Epithelial cell of esophagus (primary cell): Measurements from ENCODE around the gene RPL10.

Experiments used
- DNase-seq: peaks from one replicate; pipeline ENCODE4 v3.0.0; 2010; ENCODE audit warnings: low read depth
- H3K4me3 ChIP-seq: 2 replicates; pipeline ENCODE4 v1.5.1; 2011; ENCODE audit warnings: mild to moderate bottlenecking, low read length, control low read depth
- TF ChIP-seq, protein P1 (sequence below): IDR thresholded peaks from 2 replicates; pipeline ENCODE4 v1.5.1; 2011; ENCODE audit warnings: low read depth, mild to moderate bottlenecking, low read length, control low read depth, inconsistent platforms; ENCODE audit not compliant: insufficient read depth; ENCODE audit errors: missing control alignments

The RPL10 gene

DNA sequence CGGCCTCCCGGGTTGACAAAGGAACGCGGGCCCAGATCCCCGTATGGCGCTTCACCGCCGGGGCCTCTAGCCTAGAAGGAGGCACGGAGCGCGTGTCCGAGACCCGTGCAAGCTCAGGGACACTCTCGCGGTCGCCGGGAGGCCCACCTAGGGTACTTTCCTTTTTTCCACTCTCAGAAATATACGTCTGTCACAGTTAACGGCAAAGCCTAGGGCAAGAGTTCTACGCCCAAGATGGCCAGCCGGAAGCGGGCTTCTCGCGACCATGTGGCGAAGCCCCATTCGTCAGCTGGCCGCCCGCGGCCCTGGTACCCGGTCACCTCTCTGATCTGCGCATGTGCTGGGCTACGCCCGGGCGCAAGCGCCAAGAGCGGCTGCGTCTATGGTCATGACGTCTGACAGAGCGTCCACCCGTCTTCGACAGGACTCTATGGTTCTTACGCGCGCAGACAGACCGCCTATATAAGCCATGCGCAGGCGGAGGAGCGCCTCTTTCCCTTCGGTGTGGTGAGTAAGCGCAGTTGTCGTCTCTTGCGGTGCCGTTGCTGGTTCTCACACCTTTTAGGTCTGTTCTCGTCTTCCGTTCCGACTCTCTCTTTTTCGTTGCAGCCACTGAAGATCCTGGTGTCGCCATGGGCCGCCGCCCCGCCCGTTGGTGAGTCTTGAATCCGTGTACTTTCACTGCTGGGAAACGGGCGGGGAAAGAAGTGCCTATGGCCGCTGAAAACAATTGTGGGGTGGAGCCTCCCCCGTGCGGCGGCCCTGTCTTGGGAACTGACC is at the start of gene RPL10:
Gene RPL10, plus strand, starts transcription at position 490 of the 780 bp plus-strand sequence. Its CDS starts 143 bp downstream, at position 633.
- peak within 1 kb of the TSS; percentile 84 for H3K4me3 ChIP-seq
- peak; percentile 95 for DNase-seq
- TF ChIP-seq, protein P1, sequence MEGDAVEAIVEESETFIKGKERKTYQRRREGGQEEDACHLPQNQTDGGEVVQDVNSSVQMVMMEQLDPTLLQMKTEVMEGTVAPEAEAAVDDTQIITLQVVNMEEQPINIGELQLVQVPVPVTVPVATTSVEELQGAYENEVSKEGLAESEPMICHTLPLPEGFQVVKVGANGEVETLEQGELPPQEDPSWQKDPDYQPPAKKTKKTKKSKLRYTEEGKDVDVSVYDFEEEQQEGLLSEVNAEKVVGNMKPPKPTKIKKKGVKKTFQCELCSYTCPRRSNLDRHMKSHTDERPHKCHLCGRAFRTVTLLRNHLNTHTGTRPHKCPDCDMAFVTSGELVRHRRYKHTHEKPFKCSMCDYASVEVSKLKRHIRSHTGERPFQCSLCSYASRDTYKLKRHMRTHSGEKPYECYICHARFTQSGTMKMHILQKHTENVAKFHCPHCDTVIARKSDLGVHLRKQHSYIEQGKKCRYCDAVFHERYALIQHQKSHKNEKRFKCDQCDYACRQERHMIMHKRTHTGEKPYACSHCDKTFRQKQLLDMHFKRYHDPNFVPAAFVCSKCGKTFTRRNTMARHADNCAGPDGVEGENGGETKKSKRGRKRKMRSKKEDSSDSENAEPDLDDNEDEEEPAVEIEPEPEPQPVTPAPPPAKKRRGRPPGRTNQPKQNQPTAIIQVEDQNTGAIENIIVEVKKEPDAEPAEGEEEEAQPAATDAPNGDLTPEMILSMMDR = no peak

DNA sequence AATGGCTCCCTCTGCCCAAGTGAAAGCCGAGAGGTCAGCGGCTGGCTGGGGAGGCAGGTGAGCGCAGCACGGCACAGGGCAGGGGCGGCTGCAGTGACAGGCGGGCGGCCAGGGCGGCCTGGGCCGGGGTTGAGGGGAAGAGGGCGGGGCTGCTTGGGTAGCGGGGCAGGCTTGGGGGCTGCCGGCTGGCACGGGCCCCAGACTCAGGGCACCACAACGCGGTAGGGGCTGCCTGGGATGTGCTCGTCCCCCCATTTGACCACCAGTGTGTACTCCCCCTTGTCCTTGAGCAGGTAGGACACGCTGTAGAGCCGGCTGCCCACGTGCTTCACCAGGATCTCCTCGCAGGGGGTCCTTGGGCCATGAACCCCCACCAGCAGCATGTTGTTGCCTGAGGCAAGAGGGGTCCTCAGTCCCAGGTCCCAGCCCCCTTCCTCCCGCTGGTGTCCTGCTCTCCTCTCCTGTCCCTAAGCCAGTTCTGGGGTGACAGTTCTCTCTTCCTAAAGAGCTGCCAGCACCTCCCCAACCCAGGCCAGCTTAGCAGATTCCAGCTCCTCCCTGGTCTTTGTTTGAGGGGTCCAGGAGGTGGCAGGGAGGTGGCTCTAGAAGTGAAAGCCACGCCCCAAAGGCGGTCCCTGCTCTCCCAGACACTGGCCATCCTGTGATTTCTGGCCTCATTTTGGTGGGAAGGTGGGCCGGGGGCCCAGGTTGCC is 49.4 kb upstream of the RPL10 start:
- no peak for DNase-seq
- TF ChIP-seq, protein P1 = no peak
- H3K4me3 ChIP-seq = no peak overlapping the region

DNA sequence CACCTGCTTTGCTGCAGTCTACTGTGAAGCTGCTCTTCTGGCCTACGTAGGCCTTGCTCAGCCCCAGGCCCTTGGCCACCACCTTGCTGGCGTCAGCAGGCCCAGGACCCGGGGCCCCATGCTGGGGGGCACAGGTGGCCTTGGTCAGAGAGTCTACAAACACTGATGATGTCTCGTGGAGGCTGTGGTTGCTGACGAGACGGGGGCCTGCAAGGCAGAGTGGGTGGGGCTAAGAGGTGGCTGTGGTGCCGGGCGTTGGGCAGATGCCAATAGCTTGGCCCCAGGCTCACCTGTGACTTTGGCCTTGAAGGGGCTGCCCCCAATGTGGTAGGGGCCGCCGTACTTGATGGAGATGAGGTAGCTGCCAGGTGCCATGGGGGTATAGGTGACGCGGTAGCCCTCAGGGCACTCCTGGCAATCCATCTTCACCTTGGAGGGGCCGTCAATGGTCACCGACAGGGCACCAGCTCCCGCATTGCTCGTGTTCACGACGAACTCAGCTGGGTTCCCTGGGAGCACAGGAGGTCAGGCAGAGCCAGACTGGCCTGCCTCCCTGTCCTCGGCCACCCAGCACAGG is 48.7 kb upstream of the RPL10 start:
- no peak for DNase-seq
- TF ChIP-seq, protein P1 = no peak
- no peak overlapping the region for H3K4me3 ChIP-seq

DNA sequence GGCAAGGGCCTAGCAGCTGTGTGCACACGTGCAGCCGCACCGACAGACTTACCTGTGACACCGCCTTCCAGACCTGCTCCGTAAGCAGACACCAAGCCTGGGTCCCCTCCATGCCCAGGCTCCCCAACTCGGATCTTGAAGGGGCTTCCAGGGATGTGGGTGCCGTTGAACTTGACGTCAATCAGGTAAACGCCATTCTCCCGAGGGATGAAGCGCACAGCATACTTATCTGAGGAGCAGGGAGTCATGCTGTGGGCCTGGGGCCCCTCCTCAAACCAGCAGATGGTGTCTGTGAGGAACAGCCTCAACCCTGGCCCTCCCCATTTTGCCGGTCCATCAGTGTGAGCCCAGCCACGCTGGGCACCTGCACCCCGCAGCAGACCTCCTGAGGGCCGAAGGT is 48.2 kb upstream of the RPL10 start:
- no peak for DNase-seq
- TF ChIP-seq, protein P1 = no peak
- H3K4me3 ChIP-seq = no peak overlapping the region

DNA sequence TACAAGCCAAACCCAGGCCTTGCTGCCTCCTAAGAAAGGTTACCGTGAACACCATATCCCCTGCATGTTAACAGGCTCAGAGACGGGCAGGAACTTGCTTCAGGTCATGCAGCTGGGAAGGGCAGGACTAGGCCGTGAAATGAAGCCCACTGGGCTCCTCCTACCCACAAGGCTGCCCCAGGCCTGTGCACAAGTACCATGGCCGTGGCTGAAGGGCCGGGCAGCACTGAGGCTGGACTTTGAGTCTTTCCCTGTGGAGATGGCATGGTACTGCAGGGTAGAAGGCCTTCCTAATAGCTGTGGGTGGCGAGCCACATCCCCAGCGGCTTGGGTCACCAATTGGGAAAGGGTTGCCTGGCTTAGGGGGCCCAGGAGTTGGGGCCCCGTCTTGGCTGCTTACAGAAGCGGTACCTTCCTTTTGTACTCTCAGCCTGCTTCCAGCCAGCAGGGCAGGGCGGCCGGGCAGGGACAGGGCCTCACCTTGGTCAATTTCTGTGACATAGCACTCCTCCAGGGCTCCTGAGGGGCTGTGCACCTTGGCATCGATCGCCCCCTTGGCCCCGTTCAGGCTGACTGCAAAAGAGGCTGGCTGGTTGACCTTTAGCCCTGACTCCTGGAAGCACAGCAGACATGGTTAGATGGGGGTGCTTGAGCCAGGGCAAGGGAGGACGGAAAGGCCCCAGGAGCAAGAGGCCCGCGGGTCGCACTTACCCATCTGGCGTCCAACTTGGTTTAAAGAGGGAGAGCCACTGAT is 47.6 kb upstream of the RPL10 start:
- H3K4me3 ChIP-seq = no peak overlapping the region
- no peak for DNase-seq
- TF ChIP-seq, protein P1 = no peak

DNA sequence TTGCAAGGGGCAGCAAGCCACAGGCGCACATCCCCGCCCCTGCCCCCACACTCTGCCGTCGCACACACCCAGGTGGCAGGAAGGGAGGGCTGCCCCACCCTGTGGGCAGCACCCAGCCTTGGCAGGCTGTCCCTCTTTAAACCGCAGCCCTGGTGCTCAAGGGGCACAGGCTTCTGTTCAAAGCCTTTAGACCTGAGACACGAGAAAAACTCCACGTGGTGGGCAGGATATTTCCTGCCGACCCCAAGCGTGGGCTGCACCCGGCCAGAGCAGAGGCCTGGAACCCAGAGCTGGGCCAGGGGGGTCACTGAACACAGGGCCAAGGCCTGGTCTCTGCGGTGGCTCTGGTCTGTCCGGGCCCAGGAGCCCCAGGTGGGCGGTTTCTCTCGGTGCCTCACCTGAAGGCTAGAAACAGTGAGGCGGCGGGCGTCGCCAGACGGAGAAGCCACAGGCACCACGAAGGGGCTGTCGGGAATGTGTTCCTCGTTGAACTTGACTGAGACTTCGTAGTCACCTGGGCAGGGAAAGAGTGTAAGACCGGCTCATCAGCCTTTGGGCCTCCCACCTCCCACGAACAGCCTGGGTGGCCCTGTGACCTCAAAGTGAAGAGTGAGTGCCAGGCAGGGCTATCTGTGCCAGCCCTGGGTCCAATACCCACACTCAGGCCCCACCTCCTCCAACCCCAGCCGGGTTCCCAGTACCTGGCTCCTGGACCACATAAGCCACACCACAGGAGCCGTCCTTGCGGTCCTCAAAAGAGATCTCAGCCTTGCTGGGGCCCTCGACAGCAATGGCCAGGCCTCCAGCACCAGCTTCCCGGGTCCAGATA is 46.8 kb upstream of the RPL10 start:
- no peak overlapping the region for H3K4me3 ChIP-seq
- DNase-seq = no peak
- TF ChIP-seq, protein P1 = no peak
